Caki2 (cell line): ENCODE data around the gene ARHGEF7. TPM values are rescaled to one million over a fixed set of nuclear protein-coding genes. Genes with fewer than 3 reads are reported as not detected.
"Not testable (repeated sequence)": the region's sequence is repeated elsewhere in the genome, so short reads cannot be mapped to it uniquely, and the experiment has no call there.

Experiments
- DNase-seq: peaks from one replicate; pipeline ENCODE4 v3.0.0-alpha.2; 2015; ENCODE audit warnings: low read depth
- in situ Hi-C: cut with HindIII; loops from 2 replicates; pipeline ENCODE4 v1.10.0; 2016; ENCODE audit warnings: low sequenced_read_pairs, low pct_unique_long_range_greater_than_20kb, mixed read lengths
- total RNA-seq: library from RNA; depleted of rRNA; stranded (reverse); fragments of >200 nt; shearing (Covaris generic); gene quantifications from 2 replicates; pipeline ENCODE4 v1.2.3, GENCODE V29; 2014; ENCODE audit warnings: low replicate concordance

Gene ARHGEF7
- total RNA-seq, 1 experiment from 2014 or later: 7.6 TPM

GRCh38 chr13:111253365-111253872, 138.3 kb downstream of the ARHGEF7 start:
- in situ Hi-C loops: no loop called here
- DNase-seq: no peak

GRCh38 chr13:111255228-111255790, 140.2 kb downstream of the ARHGEF7 start:
- no peak for DNase-seq
- in situ Hi-C loops: no loop called here

- DNase-seq: no peak
- in situ Hi-C loops: no loop called here
Observed at GRCh38 chr13:111256458-111256857, 141.3 kb downstream of the ARHGEF7 start.

- in situ Hi-C loops: no loop called here
- DNase-seq: no peak
Observed at GRCh38 chr13:111256946-111257345, 141.8 kb downstream of the ARHGEF7 start.

GRCh38 chr13:111257899-111258298, 142.8 kb downstream of the ARHGEF7 start:
- in situ Hi-C loops: not testable (repeated sequence)

GRCh38 chr13:111258637-111259036, 143.5 kb downstream of the ARHGEF7 start:
- DNase-seq: no peak
- in situ Hi-C loops: no loop called here

More at GRCh38 chr13:111257899-111258298, 142.8 kb downstream of the ARHGEF7 start:
- DNase-seq: not testable (repeated sequence)

- in situ Hi-C loops: no loop called here
- no peak for DNase-seq
Observed at GRCh38 chr13:111259058-111259457, 143.9 kb downstream of the ARHGEF7 start.

GRCh38 chr13:111261326-111261725, 146.2 kb downstream of the ARHGEF7 start:
- DNase-seq: no peak
- in situ Hi-C loops: no loop called here

GRCh38 chr13:111262281-111262680, 147.2 kb downstream of the ARHGEF7 start:
- DNase-seq: no peak
- in situ Hi-C loops: no loop called here

- in situ Hi-C loops: no loop called here
Observed at GRCh38 chr13:111262715-111263114, 147.6 kb downstream of the ARHGEF7 start.

GRCh38 chr13:111263566-111263965, 148.5 kb downstream of the ARHGEF7 start:
- DNase-seq: no peak
- in situ Hi-C loops: no loop called here

More at GRCh38 chr13:111262715-111263114, 147.6 kb downstream of the ARHGEF7 start:
- no peak for DNase-seq

- in situ Hi-C loops: no loop called here
- no peak for DNase-seq
Observed at GRCh38 chr13:111265006-111265700, 150.0 kb downstream of the ARHGEF7 start.

- in situ Hi-C loops: no loop called here
- no peak for DNase-seq
Observed at GRCh38 chr13:111265701-111266035, 150.6 kb downstream of the ARHGEF7 start.

GRCh38 chr13:111267205-111267604, 152.1 kb downstream of the ARHGEF7 start:
- in situ Hi-C loops: no loop called here
- DNase-seq: no peak

GRCh38 chr13:111267784-111268183, 152.7 kb downstream of the ARHGEF7 start:
- DNase-seq: no peak
- in situ Hi-C loops: no loop called here

- in situ Hi-C loops: no loop called here
Observed at GRCh38 chr13:111269508-111269907, 154.4 kb downstream of the ARHGEF7 start.

GRCh38 chr13:111270126-111270525, 155.0 kb downstream of the ARHGEF7 start:
- no peak for DNase-seq
- in situ Hi-C loops: no loop called here

More at GRCh38 chr13:111269508-111269907, 154.4 kb downstream of the ARHGEF7 start:
- DNase-seq: no peak

GRCh38 chr13:111270765-111271698, 155.9 kb downstream of the ARHGEF7 start:
- in situ Hi-C loops: no loop called here
- no peak for DNase-seq

- in situ Hi-C loops: no loop called here
- DNase-seq: no peak
Observed at GRCh38 chr13:111272117-111272516, 157.0 kb downstream of the ARHGEF7 start.
